Stomach smooth muscle (tissue), 2 donors: ENCODE measurements around the gene PTTG2.
"Not testable (repeated sequence)": the region's sequence is repeated elsewhere in the genome, so short reads cannot be mapped to it uniquely, and the experiment has no call there.

Experiments
- H3K27ac ChIP-seq: one replicate; pipeline ENCODE4 v1.7.0; 2013; ENCODE audit warnings: mild to moderate bottlenecking, low read length, inconsistent platforms
- H3K27me3 ChIP-seq, 2 donors: one replicate each; pipeline ENCODE4 v1.7.0; 2013; ENCODE audit warnings: low read length in 2 of 2; ENCODE audit not compliant: insufficient read depth in 2 of 2, control insufficient read depth in 1 of 2
- H3K36me3 ChIP-seq, 2 donors: one replicate each; pipeline ENCODE4 v1.7.0; 2013; ENCODE audit warnings: low read length in 2 of 2; ENCODE audit not compliant: control insufficient read depth in 2 of 2, insufficient read depth in 2 of 2
- H3K4me1 ChIP-seq: one replicate; pipeline ENCODE4 v1.7.0; 2013; ENCODE audit warnings: low read length; ENCODE audit not compliant: control insufficient read depth, insufficient read depth
- H3K4me3 ChIP-seq, 2 donors: one replicate each; pipeline ENCODE4 v1.7.0; 2013; ENCODE audit warnings: low read length in 2 of 2
- H3K9ac ChIP-seq, 2 donors: one replicate each; pipeline ENCODE4 v1.7.0; 2013; ENCODE audit warnings: low read length in 2 of 2, mild to moderate bottlenecking in 1 of 2
- H3K9me3 ChIP-seq, 2 donors: one replicate each; pipeline ENCODE4 v1.7.0; 2013; ENCODE audit warnings: low read length in 2 of 2; ENCODE audit not compliant: control insufficient read depth in 2 of 2
- donor health status: healthy.
- donor health status: Pancreatic carcinoma.

The PTTG2 gene

DNA sequence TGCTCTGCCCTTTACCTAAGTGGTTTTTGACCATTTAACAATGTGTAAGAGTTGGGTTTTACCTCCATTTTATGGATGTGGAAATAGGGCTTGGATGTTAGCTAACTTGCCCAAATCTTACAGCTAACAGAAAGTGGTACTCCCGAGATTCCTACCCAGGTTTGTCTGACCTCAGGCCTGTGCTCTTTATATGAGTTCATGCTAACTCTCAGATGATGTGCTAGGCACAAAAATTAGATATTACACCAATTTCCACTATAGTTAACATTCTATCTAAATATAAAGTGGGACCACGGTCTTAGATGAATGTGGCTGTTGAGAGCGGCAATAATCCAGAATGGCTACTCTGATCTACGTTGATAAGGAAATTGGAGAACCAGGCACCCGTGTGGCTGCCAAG, at the start of gene PTTG2:
Gene PTTG2 (plus strand): TSS at position 301 of the 400 bp plus-strand sequence. CDS start 37 bp downstream, at position 338.
- Histone ChIP-seq H3K36me3 (no peaks in the 10 kb centered on the region), H3K27ac (no peak within 1 kb of the TSS), H3K4me1 (peaks cover 11% of the 10 kb centered on the region), H3K4me3 (no peak within 1 kb of the TSS), H3K27me3 (no peaks in the 10 kb centered on the region), H3K9ac (no peak within 1 kb of the TSS), H3K9me3 (no peaks in the 10 kb centered on the region)

DNA sequence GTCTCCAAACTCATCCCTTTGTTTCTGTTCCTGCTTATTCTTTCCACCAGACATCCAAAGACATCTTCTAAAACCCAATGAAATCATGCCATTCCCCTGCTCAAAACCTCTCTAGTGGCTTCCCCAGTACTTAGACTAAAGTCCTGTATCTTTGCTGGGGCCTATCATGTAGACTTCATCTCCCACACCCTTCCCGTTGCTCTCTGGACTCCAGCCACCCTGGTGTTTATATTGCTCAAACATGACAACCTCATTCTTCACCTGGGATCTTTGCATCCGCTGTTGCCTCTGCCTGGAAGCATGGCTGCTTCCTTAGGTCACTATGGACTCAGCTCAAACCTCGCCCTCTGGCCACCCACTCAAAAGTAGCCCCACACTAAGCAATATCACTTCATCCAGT, 45.7 kb upstream of the PTTG2 start:
- peaks cover 0 to 3% of the 10 kb centered on the region in 2 donors for H3K36me3 ChIP-seq
- H3K4me1 ChIP-seq = peaks cover 14% of the 10 kb centered on the region
- H3K27ac ChIP-seq = no peak overlapping the region
- no peaks in the 10 kb centered on the region for H3K9me3 ChIP-seq
- H3K4me3 ChIP-seq = no peak overlapping the region
- no peak overlapping the region for H3K9ac ChIP-seq
- H3K27me3 ChIP-seq = no peaks in the 10 kb centered on the region

DNA sequence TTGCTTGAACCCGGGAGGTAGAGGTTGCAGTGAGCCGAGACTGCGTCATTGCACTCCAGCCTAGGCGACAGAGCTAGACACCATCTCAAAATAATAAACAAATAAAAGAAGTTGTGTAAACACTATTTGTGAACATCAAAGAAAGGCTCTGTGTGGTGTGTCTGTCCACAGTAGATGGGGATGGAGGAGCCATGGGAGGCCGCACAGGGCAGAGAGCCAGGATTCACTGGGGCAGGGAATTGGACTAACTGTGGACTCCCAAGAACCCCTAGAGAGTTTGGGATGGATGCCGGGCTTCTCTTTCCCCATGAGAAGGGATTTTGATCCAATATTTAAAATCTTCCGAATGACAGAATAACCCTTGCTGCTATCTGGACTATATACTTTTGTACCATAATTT, 42.8 kb upstream of the PTTG2 start:
- Histone ChIP-seq H3K27ac (no peak overlapping the region), H3K9ac (no peak overlapping the region), H3K36me3 (peaks cover 0 to 3% of the 10 kb centered on the region in 2 donors), H3K27me3 (no peaks in the 10 kb centered on the region), H3K4me3 (no peak overlapping the region), H3K9me3 (no peaks in the 10 kb centered on the region), H3K4me1 (peaks cover 10% of the 10 kb centered on the region)

DNA sequence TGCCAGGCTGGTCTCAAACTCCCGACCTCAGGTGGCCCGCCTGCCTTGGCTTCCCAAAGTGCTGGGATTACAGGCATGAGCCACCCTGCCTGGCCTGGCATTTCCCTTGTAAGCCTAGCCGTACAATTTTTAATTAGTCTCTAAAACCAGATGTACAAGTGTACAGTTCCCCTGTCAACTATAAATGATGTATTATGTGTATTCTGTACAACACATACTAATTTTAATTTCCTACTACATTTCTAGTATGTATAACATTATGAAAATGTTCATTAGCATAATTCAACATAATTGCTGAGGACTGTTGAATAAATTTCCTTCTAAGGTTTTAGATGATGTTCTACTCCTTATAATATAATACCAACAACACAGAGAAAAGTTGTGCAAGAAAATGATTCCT, 41.5 kb upstream of the PTTG2 start:
- Histone ChIP-seq H3K4me1 (peaks cover 10% of the 10 kb centered on the region), H3K36me3 (peaks cover 0 to 3% of the 10 kb centered on the region in 2 donors), H3K9me3 (no peaks in the 10 kb centered on the region), H3K27me3 (no peaks in the 10 kb centered on the region), H3K9ac (no peak overlapping the region), H3K27ac (no peak overlapping the region), H3K4me3 (no peak overlapping the region)

DNA sequence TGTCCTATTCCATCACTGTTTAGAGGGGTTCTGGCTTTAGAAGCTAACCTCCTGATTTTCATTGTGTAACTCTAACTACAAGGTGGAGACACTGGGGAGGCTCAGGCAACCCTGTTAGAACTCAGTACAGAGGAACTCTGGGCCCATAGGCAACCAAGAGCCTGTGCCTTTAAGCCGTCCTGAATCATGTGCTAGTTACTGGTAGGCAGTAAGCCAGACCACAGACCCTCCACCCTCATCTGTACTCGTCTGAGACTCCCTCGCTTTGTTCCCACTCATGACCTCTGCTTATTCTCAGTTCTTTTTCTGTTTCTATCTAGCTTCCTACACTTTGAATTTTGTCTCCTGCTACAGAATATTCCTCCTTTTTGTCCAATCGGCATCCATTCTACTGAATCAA, 37.9 kb upstream of the PTTG2 start:
- H3K27me3 ChIP-seq = no peaks in the 10 kb centered on the region
- no peaks in the 10 kb centered on the region for H3K9me3 ChIP-seq
- H3K4me1 ChIP-seq = peaks cover 19% of the 10 kb centered on the region
- no peak overlapping the region for H3K27ac ChIP-seq
- no peak overlapping the region for H3K9ac ChIP-seq
- H3K36me3 ChIP-seq = no peaks in the 10 kb centered on the region
- no peak overlapping the region for H3K4me3 ChIP-seq

DNA sequence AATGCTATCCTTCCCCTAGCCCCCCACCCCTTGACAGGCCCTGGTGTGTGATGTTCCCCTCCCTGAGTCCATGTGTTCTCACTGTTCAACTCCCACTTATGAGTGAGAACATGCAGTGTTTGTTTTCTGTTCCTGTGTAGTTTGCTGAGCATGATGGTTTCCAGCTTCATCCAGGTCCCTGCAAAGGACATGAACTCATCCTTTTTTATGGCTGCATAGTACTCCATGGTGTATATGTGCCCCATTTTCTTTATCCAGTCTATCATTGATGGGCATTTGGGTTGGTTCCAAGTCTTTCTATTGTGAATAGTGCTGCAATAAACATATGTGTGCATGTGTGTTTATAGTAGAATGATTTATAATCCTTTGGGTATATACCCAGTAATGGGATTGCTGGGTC, 37.1 kb upstream of the PTTG2 start:
- peaks cover 27% of the 10 kb centered on the region for H3K4me1 ChIP-seq

DNA sequence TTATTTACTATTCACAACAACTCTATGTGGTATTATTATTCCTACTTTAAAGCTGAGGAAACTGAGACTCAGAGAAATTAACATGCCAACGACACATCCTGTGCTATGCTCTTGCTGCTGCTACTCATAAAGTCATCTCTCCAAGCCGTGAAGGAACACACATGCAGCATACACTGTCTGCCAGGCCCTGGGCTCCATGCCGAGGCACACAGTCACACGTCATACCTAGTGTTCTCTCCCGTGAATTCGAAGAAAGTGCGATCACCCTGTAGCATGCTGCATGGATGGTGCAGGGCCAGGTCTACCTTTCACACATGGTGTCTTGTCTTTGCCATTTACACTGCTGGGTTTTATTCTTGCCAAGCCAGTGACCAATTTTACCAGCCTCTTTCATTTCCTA, 35.3 kb upstream of the PTTG2 start:
- no peak overlapping the region for H3K9ac ChIP-seq
- no peak overlapping the region for H3K27ac ChIP-seq
- no peak overlapping the region for H3K4me3 ChIP-seq
- no peaks in the 10 kb centered on the region for H3K9me3 ChIP-seq
- no peaks in the 10 kb centered on the region for H3K27me3 ChIP-seq
- no peaks in the 10 kb centered on the region for H3K36me3 ChIP-seq
- peaks cover 30% of the 10 kb centered on the region for H3K4me1 ChIP-seq

More for the DNA sequence above, 37.1 kb upstream of the PTTG2 start:
- H3K4me3 ChIP-seq, H3K36me3 ChIP-seq, H3K9me3 ChIP-seq, H3K27ac ChIP-seq, H3K9ac ChIP-seq, H3K27me3 ChIP-seq: not testable (repeated sequence)

DNA sequence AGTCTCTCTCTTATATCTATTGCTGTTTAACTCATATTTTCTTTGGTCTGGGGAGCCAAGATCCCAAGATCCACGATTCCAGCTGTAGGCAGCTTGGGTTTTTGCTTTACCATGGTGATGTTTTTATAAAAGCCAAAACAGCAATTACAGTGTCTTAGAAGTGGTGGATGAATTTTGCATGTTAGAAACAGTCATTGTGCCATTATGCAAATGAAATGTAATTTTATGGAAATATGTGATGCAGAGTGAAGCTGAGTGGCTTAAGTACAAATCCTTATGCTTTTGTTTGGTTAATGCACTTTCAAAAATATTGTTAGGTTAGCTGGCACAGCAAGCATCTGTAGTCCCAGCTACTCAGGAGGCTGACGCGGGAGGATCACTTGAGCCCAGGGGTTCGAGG, 32.8 kb upstream of the PTTG2 start:
- Histone ChIP-seq H3K27me3 (no peaks in the 10 kb centered on the region), H3K4me3 (no peak overlapping the region), H3K27ac (no peak overlapping the region), H3K36me3 (no peaks in the 10 kb centered on the region), H3K9ac (no peak overlapping the region), H3K4me1 (peaks cover 28% of the 10 kb centered on the region), H3K9me3 (no peaks in the 10 kb centered on the region)

DNA sequence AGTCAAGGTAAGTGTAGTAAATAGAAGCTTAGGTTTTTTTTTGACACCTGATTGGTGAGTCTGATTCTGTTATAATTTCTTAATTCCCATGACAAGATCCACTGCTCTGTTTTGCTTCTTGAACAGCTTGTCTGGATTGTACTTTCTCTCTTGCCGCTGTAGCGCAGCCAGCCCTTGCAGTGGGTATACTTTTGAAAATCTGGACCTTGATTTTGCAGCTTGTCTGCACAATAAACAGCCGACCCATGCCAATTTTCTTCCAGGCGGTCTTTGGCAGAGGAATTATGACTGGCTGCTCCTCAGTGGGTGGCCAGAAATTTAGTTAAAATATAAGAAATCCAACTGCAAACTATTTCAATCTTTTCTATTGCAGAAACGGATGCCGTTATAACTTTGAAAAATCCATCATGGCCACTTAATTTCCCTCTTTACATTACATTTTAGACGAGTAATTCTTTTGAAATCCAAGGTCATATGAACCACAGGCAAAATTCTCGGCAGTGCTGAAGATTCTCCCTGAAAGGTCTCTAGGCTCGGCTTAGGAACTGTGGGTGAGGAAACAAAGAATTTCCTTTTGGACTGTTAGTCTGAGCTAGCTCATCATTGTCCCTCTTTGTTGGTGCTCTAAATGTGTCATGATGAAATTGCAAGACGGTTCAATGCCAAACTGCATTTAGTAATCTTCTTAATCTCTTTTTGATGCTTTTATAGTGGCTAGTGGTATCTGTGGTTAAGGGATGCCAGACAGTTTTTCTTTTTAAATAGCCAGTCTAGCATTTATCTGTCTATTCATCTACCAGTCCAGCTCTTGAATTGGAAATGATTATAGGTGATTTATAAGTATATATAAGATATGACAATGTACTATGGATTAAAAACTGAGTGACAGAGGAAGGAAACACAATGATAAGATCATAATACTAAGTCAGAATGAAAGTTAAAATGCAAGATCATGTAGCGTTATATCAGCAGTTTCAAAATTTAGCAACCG, 31.5 kb upstream of the PTTG2 start:
- Histone ChIP-seq H3K36me3 (no peaks in the 10 kb centered on the region), H3K27ac (no peak overlapping the region), H3K27me3 (no peaks in the 10 kb centered on the region), H3K4me1 (peaks cover 30% of the 10 kb centered on the region), H3K4me3 (no peak overlapping the region), H3K9ac (no peak overlapping the region), H3K9me3 (no peaks in the 10 kb centered on the region)

DNA sequence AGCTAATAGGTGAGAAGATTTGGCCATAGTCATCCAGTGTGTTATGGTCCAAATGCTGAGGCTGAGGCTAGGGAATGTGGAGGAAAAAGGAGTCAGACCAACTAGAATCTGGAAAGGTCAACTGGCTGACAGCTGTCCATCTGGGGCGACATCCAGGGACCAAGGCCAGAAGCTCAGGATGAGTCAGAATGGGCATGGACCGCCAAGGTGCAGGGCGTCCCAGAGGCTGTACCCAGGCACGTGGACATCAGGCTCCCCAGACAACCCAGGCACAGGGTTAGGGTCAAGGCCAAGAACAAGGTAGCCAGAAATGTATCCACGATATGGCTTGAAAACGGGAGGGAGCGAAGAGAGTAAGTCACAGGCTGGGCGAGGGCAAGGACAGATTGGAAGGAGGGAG, 26.1 kb upstream of the PTTG2 start:
- H3K9ac ChIP-seq = no peak overlapping the region
- no peak overlapping the region for H3K27ac ChIP-seq
- H3K4me3 ChIP-seq = no peak overlapping the region
- no peaks in the 10 kb centered on the region for H3K27me3 ChIP-seq
- peaks cover 8 to 9% of the 10 kb centered on the region in 2 donors for H3K36me3 ChIP-seq
- H3K4me1 ChIP-seq = peaks cover 15% of the 10 kb centered on the region
- H3K9me3 ChIP-seq = no peaks in the 10 kb centered on the region

DNA sequence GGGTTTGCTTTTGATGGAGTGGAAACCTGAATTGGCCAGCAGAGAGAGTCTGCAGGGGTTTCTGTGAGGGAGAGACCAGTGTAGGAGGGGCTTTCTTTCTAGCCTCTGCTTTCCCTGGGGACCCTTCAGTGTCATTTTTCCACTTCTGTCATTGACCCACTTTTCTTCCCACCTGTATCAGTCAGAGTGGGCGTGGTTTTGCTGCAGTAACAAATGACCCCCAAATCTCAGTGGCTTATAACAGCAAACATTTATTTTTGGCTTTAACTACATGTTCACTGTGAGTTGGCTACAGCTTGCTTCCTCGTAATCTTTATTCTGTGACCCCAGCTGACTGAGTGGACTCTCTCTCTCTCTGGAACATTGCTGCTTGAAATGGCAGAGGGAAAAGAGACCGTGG, 25.6 kb upstream of the PTTG2 start:
- Histone ChIP-seq H3K4me3 (no peak overlapping the region), H3K36me3 (peaks cover 8 to 9% of the 10 kb centered on the region in 2 donors), H3K9me3 (no peaks in the 10 kb centered on the region), H3K27ac (no peak overlapping the region), H3K4me1 (peaks cover 12% of the 10 kb centered on the region), H3K9ac (no peak overlapping the region), H3K27me3 (no peaks in the 10 kb centered on the region)
